ENCODE data around the gene MCTS1. TPM values are rescaled to one million over a fixed set of nuclear protein-coding genes. Genes with fewer than 3 reads are reported as not detected.
A peak's percentile ranks its signal among the peaks of the same experiment; 100 is the strongest.

The MCTS1 gene
- total RNA-seq, 4 donors from 2014 or later, result 15.2 to 20.6 (median 17.7) TPM

DNA sequence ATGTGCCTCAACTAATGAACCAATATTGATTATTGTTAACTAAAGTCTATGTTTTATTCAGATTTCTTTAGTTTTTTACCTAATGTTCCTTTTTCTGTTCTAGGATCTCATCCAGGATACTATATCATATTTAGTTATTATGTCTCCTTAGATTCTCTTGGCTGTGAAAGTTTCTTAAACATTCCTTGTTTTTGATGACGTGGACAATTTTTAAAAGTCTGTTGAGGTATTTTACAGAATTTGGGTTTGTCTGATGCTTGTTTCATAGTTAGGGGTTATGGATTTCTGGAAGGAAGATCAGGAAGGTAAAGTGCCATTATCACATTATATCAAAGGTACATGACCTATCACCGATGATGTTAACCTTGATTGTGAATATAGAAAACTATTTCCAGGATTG lies 18.2 kb upstream of the MCTS1 start:
- no peak overlapping the region for H3K4me3 ChIP-seq
- no peaks in the 10 kb centered on the region for H3K27me3 ChIP-seq
- no peak overlapping the region for H3K27ac ChIP-seq
- H3K36me3 ChIP-seq, result no peaks in the 10 kb centered on the region
- H3K9me3 ChIP-seq, result no peaks in the 10 kb centered on the region
- ATAC-seq, result no peak
- no peaks in the 10 kb centered on the region for H3K4me1 ChIP-seq
- TF ChIP-seq POLR2AphosphoS5 (IDR thresholded peaks at IDR 0.05) (no peak), EP300 (IDR thresholded peaks at IDR 0.05) (no peak), CTCF (IDR thresholded peaks at IDR 0.05) (no peak), POLR2A (IDR thresholded peaks at IDR 0.05) (no peak)
- 77 to 92% methylated on average over 2 of the region's 2 CpGs for WGBS, 2 donors (ENCODE audit: low coverage in 1 of 2)

DNA sequence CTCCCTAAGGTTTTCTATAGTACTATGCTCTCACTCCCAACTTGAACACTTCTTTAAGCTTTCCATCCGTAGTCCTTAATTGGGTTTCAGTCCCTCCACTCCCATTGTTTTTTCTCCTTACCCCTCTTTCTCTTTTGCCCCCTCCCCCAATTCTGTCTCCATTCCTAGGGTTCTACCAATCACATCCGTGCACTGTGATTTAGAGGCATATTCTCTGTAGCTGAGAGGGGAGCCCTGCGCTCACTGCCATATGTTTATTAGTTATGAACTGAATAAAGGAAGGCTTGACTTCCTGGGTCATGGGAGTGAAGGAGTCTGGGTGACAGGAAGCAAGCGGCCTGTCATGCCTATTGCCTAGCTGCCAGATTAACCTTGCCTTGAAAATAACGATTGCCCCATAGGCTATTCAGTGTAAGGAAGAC lies 471 bp downstream of the MCTS1 start:
- H3K4me3 ChIP-seq, result peak overlapping the region; percentile 62 to 99
- no peaks in the 10 kb centered on the region for H3K27me3 ChIP-seq
- TF ChIP-seq EP300 (IDR thresholded peaks at IDR 0.05) (no peak), POLR2AphosphoS5 (IDR thresholded peaks at IDR 0.05) (peak; percentile 17)
- ATAC-seq, result peak; percentile 49
- WGBS, 2 donors (ENCODE audit: low coverage in 1 of 2), result 0 to 24% methylated on average over 2 to 4 of the region's 5 CpGs
- H3K36me3 ChIP-seq, result peaks cover 0 to 9% of the 10 kb centered on the region in 2 donors
- H3K27ac ChIP-seq, result peak overlapping the region; percentile 85 to 100 (median 90)
- no peaks in the 10 kb centered on the region for H3K9me3 ChIP-seq
- H3K4me1 ChIP-seq, result peaks cover 0 to 11% (median 0%) of the 10 kb centered on the region in 3 donors

DNA sequence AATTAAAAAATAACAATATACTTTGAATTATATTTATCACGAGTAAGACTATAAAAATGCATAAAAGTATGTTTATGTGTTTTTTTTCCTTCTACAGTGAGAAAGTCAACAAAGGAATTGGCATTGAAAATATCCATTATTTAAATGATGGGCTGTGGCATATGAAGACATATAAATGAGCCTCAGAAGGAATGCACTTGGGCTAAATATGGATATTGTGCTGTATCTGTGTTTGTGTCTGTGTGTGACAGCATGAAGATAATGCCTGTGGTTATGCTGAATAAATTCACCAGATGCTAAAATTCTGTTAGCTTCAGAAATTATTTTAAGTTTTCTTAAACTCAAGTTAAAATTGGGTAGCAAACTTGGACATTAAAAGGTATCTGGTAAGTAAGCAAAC lies 8.2 kb downstream of the MCTS1 start:
- ATAC-seq, result no peak
- Histone ChIP-seq H3K27ac (no peak overlapping the region), H3K4me1 (no peaks in the 10 kb centered on the region), H3K4me3 (no peak overlapping the region), H3K9me3 (no peaks in the 10 kb centered on the region), H3K36me3 (peaks cover 0 to 43% of the 10 kb centered on the region in 2 donors), H3K27me3 (no peaks in the 10 kb centered on the region)
- TF ChIP-seq CTCF (IDR thresholded peaks at IDR 0.05) (no peak), EP300 (IDR thresholded peaks at IDR 0.05) (no peak), POLR2A (IDR thresholded peaks at IDR 0.05) (no peak), POLR2AphosphoS5 (IDR thresholded peaks at IDR 0.05) (no peak)
- WGBS, 2 donors (ENCODE audit: low coverage in 1 of 2), result 55 to 73% methylated on average over 1 of the region's 1 CpG

- Histone ChIP-seq H3K27me3 (no peaks in the 10 kb centered on the region), H3K4me3 (no peak overlapping the region), H3K9me3 (no peaks in the 10 kb centered on the region), H3K4me1 (no peaks in the 10 kb centered on the region), H3K36me3 (peaks cover 0 to 29% of the 10 kb centered on the region in 2 donors), H3K27ac (no peak overlapping the region)
- TF ChIP-seq CTCF (IDR thresholded peaks at IDR 0.05) (no peak), POLR2A (IDR thresholded peaks at IDR 0.05) (no peak), EP300 (IDR thresholded peaks at IDR 0.05) (no peak), POLR2AphosphoS5 (IDR thresholded peaks at IDR 0.05) (no peak)
- no peak for ATAC-seq
These were observed 10.9 kb downstream of the MCTS1 start for GRCh38 chrX:120614816-120615215.

DNA sequence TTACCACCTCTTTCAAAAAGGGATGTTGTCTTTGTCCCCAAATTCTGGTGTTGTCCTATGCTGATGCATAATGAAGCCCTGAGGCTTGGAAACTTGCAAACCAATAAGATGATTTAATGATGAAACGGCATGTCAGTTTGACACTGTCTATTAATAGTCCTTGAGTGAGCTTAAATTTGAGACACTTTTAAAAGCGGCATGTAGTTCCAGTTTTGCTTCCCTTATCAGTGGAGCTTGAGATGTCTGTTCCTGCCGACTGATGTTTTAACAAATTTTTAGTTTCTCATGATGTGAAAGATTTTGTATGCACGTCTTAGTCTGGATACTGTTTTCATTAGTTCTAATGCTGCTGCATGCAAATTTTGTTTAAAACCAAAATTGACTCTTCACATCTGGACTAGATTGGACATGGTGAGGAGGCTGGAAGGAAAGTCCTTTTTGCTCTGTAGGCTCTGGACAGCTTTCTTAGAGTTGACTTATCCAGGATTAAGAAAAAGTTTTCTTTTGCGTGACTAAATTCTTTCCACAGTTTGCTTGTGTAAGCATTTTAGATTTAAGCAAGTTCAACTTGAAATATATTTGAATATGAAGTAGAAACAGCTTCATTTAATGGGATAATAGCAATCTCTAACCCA lies 14.2 kb downstream of the MCTS1 start:
- ATAC-seq, result no peak
- WGBS, 2 donors (ENCODE audit: low coverage in 1 of 2), result 60 to 64% methylated on average over 3 to 5 of the region's 5 CpGs
- Histone ChIP-seq H3K27me3 (no peaks in the 10 kb centered on the region), H3K4me1 (no peaks in the 10 kb centered on the region), H3K36me3 (peaks cover 0 to 17% of the 10 kb centered on the region in 2 donors), H3K9me3 (no peaks in the 10 kb centered on the region), H3K27ac (no peak overlapping the region), H3K4me3 (no peak overlapping the region)
- TF ChIP-seq POLR2AphosphoS5 (IDR thresholded peaks at IDR 0.05) (no peak), EP300 (IDR thresholded peaks at IDR 0.05) (no peak), CTCF (IDR thresholded peaks at IDR 0.05) (no peak), POLR2A (IDR thresholded peaks at IDR 0.05) (no peak)

Measured in gastroesophageal sphincter (tissue), 4 donors.